HG03103 (cell line): ENCODE measurements around the gene CPXM2.

Experiments
- ATAC-seq: cut with Tn5 transposase; IDR thresholded peaks from one replicate; pipeline ENCODE4 v1.9.1; 2021; ENCODE audit warnings: low read depth; ENCODE audit not compliant: unreplicated experiment

Gene CPXM2

DNA sequence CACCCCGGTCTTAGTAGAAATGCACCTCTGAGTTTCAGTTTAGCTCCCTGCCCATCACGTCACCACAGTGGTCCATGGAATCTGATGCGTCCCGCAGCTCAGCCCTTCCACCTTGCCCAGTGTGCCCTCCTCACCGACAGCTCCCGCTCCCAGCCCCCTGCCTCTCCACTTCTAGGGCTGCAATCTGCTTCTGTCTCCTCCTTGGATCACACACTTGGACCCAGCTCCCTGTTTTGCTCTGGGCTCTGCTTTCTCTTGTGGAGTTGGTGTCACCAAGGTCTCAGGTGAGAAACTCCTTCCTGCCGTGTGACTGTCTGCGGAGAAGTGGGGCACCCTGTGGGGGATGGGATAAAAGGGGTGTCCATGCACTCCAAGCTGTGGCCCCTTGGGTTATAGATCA, 187.5 kb downstream of the CPXM2 start:
- no peak for ATAC-seq

DNA sequence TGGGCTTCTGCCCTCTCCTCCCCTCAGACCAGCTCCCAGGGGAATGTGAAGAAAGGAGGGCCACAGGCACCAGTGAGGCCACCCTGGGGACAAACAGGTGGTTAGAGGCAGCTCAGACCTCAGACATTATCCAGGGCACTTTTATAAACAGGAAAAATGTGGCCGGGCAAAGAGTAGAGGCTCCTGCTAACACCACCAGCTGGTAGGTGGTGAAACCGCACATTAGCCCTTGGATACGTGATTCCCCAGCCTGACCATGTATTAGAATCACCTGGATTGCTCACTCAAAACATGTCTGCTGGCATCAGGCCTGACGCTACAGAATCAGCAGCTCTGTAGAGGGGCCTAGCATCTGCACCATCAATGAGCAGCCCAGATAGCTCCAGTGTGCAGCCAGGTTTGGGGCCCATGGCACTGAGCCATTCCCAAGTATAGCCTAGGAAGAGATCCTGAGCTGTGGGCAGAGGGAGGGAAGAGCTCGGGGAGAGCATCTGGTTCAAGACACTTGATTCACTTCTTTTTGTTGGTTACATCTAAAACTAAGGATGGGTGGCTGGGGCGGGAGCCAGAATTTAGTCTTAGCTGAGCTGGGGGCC, 188.3 kb downstream of the CPXM2 start:
- no peak for ATAC-seq
